ENCODE measurements around the gene LFNG. TPM values are rescaled to one million over a fixed set of nuclear protein-coding genes. Genes with fewer than 3 reads are reported as not detected.

Gene LFNG
- total and polyA plus RNA-seq, 2 of the 13 experiments (the other 11 are each of a cell fraction or from before 2014, with no cell fraction given), result 0.44 to 1.5 TPM

DNA sequence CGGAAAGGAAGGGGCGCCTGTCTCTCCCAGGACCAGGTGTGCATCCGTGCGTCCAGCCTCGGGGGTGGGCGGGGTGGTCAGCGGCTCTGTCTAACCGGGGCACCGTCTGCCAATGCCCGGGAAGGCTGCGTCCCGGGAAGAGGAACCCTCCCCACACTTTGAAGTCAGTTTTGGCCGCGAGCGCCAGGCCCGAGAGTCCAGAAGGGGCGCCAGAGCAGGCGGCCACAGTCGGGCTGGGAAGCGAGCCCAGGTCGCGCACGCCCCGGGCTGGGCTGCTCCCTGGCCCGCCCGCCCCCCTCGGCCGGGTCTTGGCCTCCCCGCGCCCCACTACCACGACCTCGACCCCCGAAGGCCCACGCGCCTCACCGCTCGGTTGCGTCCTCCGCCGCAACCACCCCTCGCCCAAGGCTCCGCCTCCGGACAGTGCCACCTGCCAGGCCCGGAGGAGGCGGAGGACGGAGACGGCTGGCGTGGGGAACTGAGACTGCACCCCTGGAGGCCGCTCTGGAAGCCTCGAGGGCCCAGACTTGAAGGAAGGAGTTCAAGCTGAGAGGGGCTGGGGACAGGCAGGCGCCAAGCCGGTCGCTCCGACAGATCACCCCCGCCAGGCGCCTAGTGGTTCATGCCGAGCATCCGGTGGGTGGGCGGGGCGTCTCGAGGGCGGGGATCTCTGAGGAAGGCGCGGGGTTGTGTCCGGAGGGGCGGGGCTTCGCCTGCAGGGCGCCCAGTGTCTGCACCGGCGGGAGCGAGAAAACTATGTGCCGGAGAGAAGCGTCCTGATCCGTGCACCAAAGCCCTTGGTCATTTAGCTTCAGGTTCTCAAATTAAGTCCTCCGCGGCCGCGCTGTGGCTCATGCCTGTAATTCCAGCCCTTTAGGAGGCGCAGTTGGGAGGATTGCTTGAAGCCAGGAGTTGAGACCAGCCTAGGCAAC is 35.8 kb downstream of the LFNG start, which contains the start of gene BRAT1 (continued):
- TF ChIP-seq ZNF275 (CRISPR knock-in tag; IDR thresholded peaks at IDR 0.05; ENCODE audit: borderline replicate concordance) (peak; percentile 92; the same call in 1 of the 2 replicates), ETV5 (CRISPR knock-in tag; IDR thresholded peaks at IDR 0.05; ENCODE audit: borderline replicate concordance) (peak; percentile 78), ZNF292 (CRISPR knock-in tag; IDR thresholded peaks at IDR 0.05; ENCODE audit: borderline replicate concordance, low read depth) (peak; percentile 21; the same call in 1 of the 2 replicates), ZBTB2 (CRISPR knock-in tag; IDR thresholded peaks at IDR 0.05; ENCODE audit: low read depth) (0 out of 2 replicates have a peak, but pooled peaks have one; percentile 39), MYC (CRISPR knock-in tag; IDR thresholded peaks at IDR 0.05; ENCODE audit: borderline replicate concordance) (peak; percentile 59), RXRA (CRISPR knock-in tag; IDR thresholded peaks at IDR 0.05) (no peak), SUZ12 (IDR thresholded peaks at IDR 0.05; ENCODE audit: low read depth, low read length) (no peak), ZNF773 (CRISPR knock-in tag; IDR thresholded peaks at IDR 0.05; ENCODE audit: borderline replicate concordance) (no peak), SP5 (CRISPR knock-in tag; IDR thresholded peaks at IDR 0.05; ENCODE audit: borderline replicate concordance, low read depth) (peak; percentile 54; the same call in 1 of the 2 replicates), NFRKB (IDR thresholded peaks at IDR 0.05) (no peak), ZBTB7B (CRISPR knock-in tag; IDR thresholded peaks at IDR 0.05) (no peak), ZNF879 (CRISPR knock-in tag; IDR thresholded peaks at IDR 0.05) (no peak), ZMAT3 (CRISPR knock-in tag; conservative IDR thresholded peaks at IDR 0.05) (0 out of 2 replicates have a peak, but pooled peaks have one; percentile 23), THAP8 (CRISPR knock-in tag; IDR thresholded peaks at IDR 0.05; ENCODE audit: borderline replicate concordance) (no peak), ZNF564 (CRISPR knock-in tag; IDR thresholded peaks at IDR 0.05) (no peak), MXD4 (CRISPR knock-in tag; IDR thresholded peaks at IDR 0.05) (no peak), HNRNPH1 (optimal IDR thresholded peaks at IDR 0.05; ENCODE audit: low read depth, low read length) (no peak), KLF11 (CRISPR knock-in tag; IDR thresholded peaks at IDR 0.05) (no peak), ZEB1 (IDR thresholded peaks at IDR 0.05; ENCODE audit: insufficient replicate concordance, low read depth) (no peak), SALL1 (CRISPR knock-in tag; IDR thresholded peaks at IDR 0.05) (peak; percentile 83)
- TF ChIP-seq, protein P1, sequence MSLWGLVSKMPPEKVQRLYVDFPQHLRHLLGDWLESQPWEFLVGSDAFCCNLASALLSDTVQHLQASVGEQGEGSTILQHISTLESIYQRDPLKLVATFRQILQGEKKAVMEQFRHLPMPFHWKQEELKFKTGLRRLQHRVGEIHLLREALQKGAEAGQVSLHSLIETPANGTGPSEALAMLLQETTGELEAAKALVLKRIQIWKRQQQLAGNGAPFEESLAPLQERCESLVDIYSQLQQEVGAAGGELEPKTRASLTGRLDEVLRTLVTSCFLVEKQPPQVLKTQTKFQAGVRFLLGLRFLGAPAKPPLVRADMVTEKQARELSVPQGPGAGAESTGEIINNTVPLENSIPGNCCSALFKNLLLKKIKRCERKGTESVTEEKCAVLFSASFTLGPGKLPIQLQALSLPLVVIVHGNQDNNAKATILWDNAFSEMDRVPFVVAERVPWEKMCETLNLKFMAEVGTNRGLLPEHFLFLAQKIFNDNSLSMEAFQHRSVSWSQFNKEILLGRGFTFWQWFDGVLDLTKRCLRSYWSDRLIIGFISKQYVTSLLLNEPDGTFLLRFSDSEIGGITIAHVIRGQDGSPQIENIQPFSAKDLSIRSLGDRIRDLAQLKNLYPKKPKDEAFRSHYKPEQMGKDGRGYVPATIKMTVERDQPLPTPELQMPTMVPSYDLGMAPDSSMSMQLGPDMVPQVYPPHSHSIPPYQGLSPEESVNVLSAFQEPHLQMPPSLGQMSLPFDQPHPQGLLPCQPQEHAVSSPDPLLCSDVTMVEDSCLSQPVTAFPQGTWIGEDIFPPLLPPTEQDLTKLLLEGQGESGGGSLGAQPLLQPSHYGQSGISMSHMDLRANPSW (CRISPR knock-in tag; IDR thresholded peaks at IDR 0.05; ENCODE audit: borderline replicate concordance), result no peak
- TF ChIP-seq, protein P2, sequence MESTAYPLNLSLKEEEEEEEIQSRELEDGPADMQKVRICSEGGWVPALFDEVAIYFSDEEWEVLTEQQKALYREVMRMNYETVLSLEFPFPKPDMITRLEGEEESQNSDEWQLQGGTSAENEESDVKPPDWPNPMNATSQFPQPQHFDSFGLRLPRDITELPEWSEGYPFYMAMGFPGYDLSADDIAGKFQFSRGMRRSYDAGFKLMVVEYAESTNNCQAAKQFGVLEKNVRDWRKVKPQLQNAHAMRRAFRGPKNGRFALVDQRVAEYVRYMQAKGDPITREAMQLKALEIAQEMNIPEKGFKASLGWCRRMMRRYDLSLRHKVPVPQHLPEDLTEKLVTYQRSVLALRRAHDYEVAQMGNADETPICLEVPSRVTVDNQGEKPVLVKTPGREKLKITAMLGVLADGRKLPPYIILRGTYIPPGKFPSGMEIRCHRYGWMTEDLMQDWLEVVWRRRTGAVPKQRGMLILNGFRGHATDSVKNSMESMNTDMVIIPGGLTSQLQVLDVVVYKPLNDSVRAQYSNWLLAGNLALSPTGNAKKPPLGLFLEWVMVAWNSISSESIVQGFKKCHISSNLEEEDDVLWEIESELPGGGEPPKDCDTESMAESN (CRISPR knock-in tag; conservative IDR thresholded peaks at IDR 0.05), result no peak

Measured in HepG2 (cell line).